Measurements from ENCODE around the gene MAP3K10.

MAP3K10 gene

GRCh38 chr19:40241809-40242384 lies 50.7 kb downstream of the MAP3K10 start:
- TF ChIP-seq CTCF (IDR thresholded peaks at IDR 0.05): no peak

DNA sequence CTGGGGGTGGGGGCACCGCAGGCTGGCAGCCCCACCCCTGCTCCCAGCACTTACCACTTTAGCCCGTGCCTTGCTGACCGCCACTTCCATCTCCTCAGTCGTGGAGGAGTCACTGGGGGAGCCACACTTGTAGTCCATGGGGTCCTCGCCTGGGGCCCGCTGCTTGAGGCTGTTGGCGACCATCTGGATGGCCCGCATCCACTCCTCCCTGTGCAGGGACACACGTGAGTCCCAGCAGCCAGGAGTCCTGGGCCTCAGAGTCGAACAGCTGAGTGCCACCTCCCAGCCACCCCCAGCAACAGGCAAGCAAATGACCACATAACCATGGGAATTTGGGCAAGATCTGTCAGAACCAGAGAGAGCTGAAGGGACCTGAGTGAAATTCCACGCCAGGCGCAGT lies 51.3 kb downstream of the MAP3K10 start:
- TF ChIP-seq CTCF (IDR thresholded peaks at IDR 0.05): no peak

- TF ChIP-seq CTCF (IDR thresholded peaks at IDR 0.05): no peak
These were observed 52.0 kb downstream of the MAP3K10 start for GRCh38 chr19:40243181-40243580.

GRCh38 chr19:40244579-40245317 lies 53.5 kb downstream of the MAP3K10 start:
- TF ChIP-seq CTCF (IDR thresholded peaks at IDR 0.05): no peak

DNA sequence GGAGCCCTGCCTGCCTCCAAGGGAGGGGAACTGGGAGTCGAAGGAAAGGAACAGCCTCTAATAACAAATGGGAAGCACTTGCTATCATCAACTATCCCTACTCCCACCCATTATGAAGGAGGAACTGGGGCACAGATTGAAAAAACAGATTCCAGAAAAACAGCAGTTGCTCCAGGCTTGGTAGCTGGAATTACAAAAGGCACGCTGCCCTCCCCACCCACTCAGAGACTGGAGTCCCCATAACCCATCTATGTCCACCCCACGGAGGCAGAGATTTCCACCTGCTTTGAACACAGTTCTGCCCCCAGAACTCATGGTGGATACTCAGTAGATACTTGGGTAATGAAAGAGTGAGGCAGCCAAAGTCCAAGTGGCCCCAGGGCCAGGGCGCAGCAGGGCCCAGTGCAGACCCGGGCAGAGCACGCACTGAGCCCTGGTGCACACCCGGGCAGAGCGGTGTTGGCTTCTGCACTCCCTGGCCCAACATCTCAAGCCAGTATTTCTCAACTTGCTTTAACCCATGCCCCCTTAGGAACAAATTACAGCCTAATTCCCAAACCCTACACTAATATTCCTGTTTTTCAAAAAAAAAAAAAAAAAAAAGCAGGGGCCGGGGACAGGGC lies 54.4 kb downstream of the MAP3K10 start:
- TF ChIP-seq CTCF (IDR thresholded peaks at IDR 0.05): no peak

GRCh38 chr19:40246292-40247073 lies 55.3 kb downstream of the MAP3K10 start:
- TF ChIP-seq CTCF (IDR thresholded peaks at IDR 0.05): no peak

- TF ChIP-seq CTCF (IDR thresholded peaks at IDR 0.05): no peak
These were observed 56.0 kb downstream of the MAP3K10 start for GRCh38 chr19:40247178-40247577.
